ENCODE results near the gene ATP13A1.

ATP13A1 gene

GRCh38 chr19:19619849-19620210 lies 43.6 kb downstream of the ATP13A1 start:
- Histone ChIP-seq H3K36me3 (ENCODE audit: low read depth) (no peaks in the 10 kb centered on the region), H3K4me3 (ENCODE audit: severe bottlenecking) (no peak overlapping the region), H3K27me3 (ENCODE audit: insufficient read depth, poor library complexity, severe bottlenecking) (no peaks in the 10 kb centered on the region), H3K4me1 (ENCODE audit: insufficient read depth, poor library complexity, severe bottlenecking) (no peaks in the 10 kb centered on the region), H3K9me3 (ENCODE audit: severe bottlenecking) (no peaks in the 10 kb centered on the region), H3K27ac (ENCODE audit: poor library complexity, severe bottlenecking) (no peak overlapping the region)
- ATAC-seq (ENCODE audit: low read depth) (no peak), DNase-seq (ENCODE audit: low spot score) (no peak)
- no peak for TF ChIP-seq CTCF (IDR thresholded peaks at IDR 0.05; ENCODE audit: poor library complexity, severe bottlenecking)

- Histone ChIP-seq H3K4me3 (ENCODE audit: severe bottlenecking) (no peak overlapping the region), H3K27ac (ENCODE audit: poor library complexity, severe bottlenecking) (no peak overlapping the region), H3K9me3 (ENCODE audit: severe bottlenecking) (no peaks in the 10 kb centered on the region), H3K4me1 (ENCODE audit: insufficient read depth, poor library complexity, severe bottlenecking) (peaks cover 2% of the 10 kb centered on the region), H3K27me3 (ENCODE audit: insufficient read depth, poor library complexity, severe bottlenecking) (no peaks in the 10 kb centered on the region), H3K36me3 (ENCODE audit: low read depth) (0 out of 2 replicates have a peak, but pooled peaks cover 2% of the 10 kb centered on the region)
- ATAC-seq (ENCODE audit: low read depth) (no peak), DNase-seq (ENCODE audit: low spot score) (no peak)
- TF ChIP-seq CTCF (IDR thresholded peaks at IDR 0.05; ENCODE audit: poor library complexity, severe bottlenecking): no peak
Measured at GRCh38 chr19:19619181-19619848, 44.2 kb downstream of the ATP13A1 start.

- DNase-seq (ENCODE audit: low spot score) (peak; percentile 95), ATAC-seq (ENCODE audit: low read depth) (peak; percentile 95)
- H3K4me3 ChIP-seq (ENCODE audit: severe bottlenecking): peak within 1 kb of the TSS; percentile 47
Measured at GRCh38 chr19:19618219-19619051, 45.0 kb downstream of the ATP13A1 start, which contains the start of gene PBX4. Gene PBX4, minus strand, starts transcription at chr19:19618687. Its CDS starts 58 bp downstream, at chr19:19618629.

GRCh38 chr19:19615086-19615485 lies 48.4 kb downstream of the ATP13A1 start:
- Histone ChIP-seq H3K36me3 (ENCODE audit: low read depth) (0 out of 2 replicates have a peak, but pooled peaks cover 2% of the 10 kb centered on the region), H3K4me1 (ENCODE audit: insufficient read depth, poor library complexity, severe bottlenecking) (peaks cover 12% of the 10 kb centered on the region), H3K9me3 (ENCODE audit: severe bottlenecking) (no peaks in the 10 kb centered on the region), H3K4me3 (ENCODE audit: severe bottlenecking) (no peak overlapping the region), H3K27me3 (ENCODE audit: insufficient read depth, poor library complexity, severe bottlenecking) (no peaks in the 10 kb centered on the region), H3K27ac (ENCODE audit: poor library complexity, severe bottlenecking) (peak overlapping the region; percentile 10)
- no peak for ATAC-seq (ENCODE audit: low read depth)
- TF ChIP-seq CTCF (IDR thresholded peaks at IDR 0.05; ENCODE audit: poor library complexity, severe bottlenecking): no peak
- DNase-seq (ENCODE audit: low spot score): no peak

More at GRCh38 chr19:19618219-19619051, 45.0 kb downstream of the ATP13A1 start, which contains the start of gene PBX4:
- Histone ChIP-seq H3K36me3 (ENCODE audit: low read depth) (0 out of 2 replicates have a peak, but pooled peaks cover 2% of the 10 kb centered on the region), H3K27ac (ENCODE audit: poor library complexity, severe bottlenecking) (no peak within 1 kb of the TSS), H3K4me1 (ENCODE audit: insufficient read depth, poor library complexity, severe bottlenecking) (peaks cover 11% of the 10 kb centered on the region), H3K9me3 (ENCODE audit: severe bottlenecking) (no peaks in the 10 kb centered on the region), H3K27me3 (ENCODE audit: insufficient read depth, poor library complexity, severe bottlenecking) (no peaks in the 10 kb centered on the region)
- TF ChIP-seq CTCF (IDR thresholded peaks at IDR 0.05; ENCODE audit: poor library complexity, severe bottlenecking): no peak

Data from RWPE2 (cell line).